Stimulated activated CD4-positive, alpha-beta T cell treated with anti-CD3 and anti-CD28 coated beads, TNF-alpha, amount 100 ng/mL, for 48 hours (primary cell): Measurements from ENCODE around the gene SMIM45.
"Not testable (repeated sequence)": the region's sequence is repeated elsewhere in the genome, so short reads cannot be mapped to it uniquely, and the experiment has no call there.

Experiments
- DNase-seq, 3 donors: peaks; one replicate each; pipeline ENCODE4 v3.0.0-alpha.2; 2020; ENCODE audit warnings: low read depth in 3 of 3

SMIM45 gene

GRCh38 chr22:41935015-41935351, 17.0 kb upstream of the SMIM45 start:
- no peak for DNase-seq

DNA sequence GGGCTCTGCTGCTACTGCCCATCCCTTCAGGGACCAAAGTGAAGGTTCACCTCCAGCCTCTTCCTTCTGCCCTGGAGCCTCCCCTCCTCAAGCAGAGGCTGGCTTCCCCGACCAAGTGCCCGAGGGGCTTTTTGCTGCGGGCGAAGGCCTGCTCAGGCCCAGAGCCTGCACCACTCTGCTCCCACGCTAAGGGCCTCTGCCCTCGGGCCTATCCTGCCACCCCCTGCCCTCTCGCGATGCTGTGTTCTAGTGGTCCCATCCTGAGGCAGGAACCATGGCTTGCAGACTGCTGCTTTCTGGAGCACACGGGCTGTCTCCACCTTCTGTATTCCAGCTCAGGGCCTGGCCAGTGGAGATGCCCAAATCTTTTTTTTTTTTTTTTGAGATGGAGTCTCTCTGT, 16.4 kb upstream of the SMIM45 start:
- DNase-seq: no peak

GRCh38 chr22:41936894-41937169, 15.1 kb upstream of the SMIM45 start:
- no peak for DNase-seq

DNA sequence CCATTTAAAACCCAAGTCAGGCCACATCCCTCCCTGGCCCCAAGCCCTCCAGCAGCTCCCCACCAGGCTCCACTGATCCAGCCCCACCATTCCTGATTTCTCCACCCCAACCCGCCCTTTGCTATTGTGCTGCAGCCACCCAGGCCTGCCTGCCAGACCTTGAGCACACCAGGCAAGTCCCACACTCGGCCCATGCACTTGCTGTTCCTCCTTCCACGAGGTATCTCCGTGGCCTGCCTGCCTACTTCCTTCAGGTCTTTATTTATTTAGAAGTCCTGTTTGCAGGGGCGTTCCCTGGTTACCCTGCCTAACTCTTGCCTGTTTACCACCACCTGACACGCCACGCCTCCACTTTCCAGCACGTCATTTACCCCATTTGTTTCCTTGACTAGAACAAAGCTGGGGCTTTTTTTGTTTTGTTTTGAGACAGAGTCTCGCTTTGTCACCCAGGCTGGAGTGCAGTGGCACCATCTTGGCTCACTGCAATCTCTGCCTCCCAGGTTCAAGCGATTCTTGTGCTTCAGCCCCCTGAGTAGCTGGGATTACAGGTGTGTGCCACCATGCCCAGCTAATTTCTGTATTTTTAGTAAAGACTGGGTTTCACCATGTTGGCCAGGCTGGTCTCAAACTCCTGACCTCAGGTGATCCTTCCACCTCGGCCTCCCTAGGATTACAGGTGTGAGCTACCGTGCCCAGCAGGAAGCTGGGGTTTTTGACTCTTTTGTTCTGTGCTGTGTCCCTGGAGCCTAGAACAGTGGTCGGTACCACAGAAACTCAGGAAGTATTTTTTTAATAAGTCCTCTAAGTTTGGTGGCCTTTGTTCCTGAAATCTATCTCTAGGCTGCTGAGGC, 11.7 kb upstream of the SMIM45 start:
- peak; percentile 90 to 95 (median 90) for DNase-seq

- peak; percentile 68 to 72 (median 71) for DNase-seq
Measured at GRCh38 chr22:41940832-41941765, 10.9 kb upstream of the SMIM45 start.

- no peak for DNase-seq
Measured at GRCh38 chr22:41943661-41944209, 8.2 kb upstream of the SMIM45 start.

DNA sequence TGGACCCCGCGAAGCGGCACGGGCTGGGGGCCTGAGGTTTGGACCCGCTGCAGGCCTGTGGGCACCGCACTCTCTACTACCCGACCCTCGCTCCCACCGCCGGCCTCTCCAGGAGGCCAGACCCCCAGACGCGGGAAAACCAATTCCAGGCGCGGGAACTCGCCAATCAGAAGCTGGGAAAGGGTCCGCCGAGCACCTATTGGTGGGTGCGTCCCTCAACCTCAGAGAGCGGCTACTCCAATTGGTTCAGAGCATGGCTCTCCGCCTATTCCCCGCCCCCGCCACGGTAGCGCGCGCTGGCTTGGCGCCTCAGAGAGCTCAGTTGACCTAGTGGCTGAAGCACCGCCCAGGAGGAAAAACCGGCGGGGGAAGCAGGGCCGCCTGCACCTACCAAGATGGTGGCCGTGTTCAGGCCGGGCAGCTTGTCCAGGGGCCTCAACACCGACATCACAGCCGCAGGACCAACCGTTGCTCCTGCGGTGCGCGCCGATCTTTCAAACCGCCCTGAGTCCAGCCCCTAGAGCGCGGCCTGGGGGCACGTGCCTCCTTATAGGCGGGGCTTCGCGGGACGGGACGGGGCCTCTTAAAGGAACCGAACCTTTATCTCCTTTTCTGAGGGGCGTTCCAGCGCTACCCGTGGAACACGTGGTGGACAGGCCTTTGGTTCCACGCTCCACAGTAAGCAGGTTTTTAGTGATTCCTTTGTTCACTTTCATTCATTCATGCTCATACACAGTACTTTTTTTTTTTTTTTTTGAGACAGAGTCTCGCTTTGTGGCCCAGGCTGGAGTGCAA, 5.1 kb upstream of the SMIM45 start, which contains the start of gene CENPM:
Gene CENPM (minus strand): TSS at position 524 of the 795 bp plus-strand sequence. CDS start 76 bp downstream, at position 448.
- peak; percentile 92 to 96 (median 93) for DNase-seq

DNA sequence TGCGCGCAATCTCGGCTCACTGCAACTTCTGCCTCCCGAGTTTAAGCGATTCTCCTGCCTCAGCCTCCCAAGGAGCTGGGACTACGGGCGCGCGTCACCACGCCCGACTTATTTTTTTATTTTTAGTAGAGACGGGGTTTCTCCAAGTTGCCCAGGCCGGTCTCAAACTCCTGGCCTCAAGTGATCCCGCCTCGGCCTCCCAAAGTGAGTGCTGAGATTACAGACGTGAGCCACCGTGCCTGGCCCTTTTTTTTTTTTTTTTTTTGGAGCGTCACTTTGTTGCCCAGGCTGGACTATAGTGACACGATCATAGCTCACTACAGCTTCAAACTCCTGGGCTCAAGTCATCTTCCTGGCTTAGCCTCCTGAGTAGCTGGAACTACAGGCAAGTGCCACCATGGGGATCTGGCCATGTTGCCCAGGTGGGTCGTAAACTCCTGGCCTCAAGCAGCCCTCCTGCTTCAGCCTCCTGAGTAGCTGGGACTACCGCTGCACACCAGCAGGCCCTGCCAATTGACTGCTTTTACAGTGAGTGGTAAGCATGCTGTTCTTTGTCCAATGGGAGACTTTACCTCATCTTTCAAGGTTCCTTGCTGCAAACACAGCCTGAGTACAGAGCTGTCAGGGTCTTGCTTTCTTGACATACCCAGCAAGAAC, 4.4 kb upstream of the SMIM45 start:
- DNase-seq: no peak

- no peak for DNase-seq
Measured at GRCh38 chr22:41948142-41948541, 3.8 kb upstream of the SMIM45 start.

- DNase-seq: not testable (repeated sequence)
Measured at GRCh38 chr22:41948928-41949296, 3.0 kb upstream of the SMIM45 start.

GRCh38 chr22:41949297-41949965, 2.5 kb upstream of the SMIM45 start:
- no peak for DNase-seq

DNA sequence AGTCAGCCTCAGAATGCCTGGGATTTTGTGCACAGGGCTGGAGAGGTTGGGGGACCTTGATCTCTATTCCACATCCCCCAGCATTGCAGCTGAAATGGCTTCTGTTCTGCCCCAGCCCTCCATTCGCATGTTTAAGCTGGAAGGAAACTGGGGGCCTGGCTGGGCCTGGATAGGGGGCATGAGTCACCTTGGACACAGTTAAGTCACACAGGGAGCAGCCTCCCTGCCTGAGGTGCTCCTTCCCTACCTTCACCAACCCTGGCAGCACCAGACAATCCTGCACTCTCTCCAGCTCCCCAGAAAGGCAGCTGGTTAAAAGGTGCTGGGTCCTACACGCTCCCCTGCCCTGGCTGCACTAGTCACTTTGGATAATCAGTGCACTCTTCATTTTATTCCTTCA, 763 bp downstream of the SMIM45 start:
- DNase-seq: no peak

DNA sequence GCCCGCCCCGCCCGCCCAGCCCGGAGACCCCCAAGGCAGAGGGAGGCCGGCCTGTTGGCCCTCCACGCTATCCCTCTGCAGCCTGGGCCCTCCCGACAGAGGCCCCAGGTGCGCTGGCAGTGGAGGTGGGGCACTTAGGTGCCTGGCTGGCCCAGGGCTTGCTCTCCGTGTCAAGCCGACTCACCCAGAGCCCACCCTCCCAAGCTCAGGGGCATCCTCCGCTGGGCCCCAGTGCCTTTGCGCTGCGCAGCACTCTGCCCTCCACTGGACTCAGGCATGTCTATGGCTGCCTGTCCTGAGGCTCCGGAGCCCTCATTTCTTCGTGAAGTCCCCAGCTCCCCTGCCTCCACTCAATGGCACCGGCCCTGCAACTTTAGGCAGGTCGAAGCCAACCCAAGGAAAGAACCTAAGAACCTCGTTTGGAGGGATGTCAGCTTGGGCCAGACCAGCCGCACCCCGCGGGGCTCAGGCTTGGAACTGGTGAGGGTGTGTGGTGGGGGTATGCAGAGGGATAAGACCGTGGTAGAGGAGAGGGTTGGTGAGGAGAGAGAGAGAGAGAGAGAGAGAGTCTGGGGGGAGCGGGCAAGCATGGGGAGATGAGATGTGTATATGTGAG, 6.1 kb downstream of the SMIM45 start:
- no peak for DNase-seq

- no peak for DNase-seq
Measured at GRCh38 chr22:41963453-41964111, 11.6 kb downstream of the SMIM45 start.

GRCh38 chr22:41964112-41964491, 12.2 kb downstream of the SMIM45 start:
- no peak for DNase-seq

- no peak for DNase-seq
Measured at GRCh38 chr22:41966225-41966606, 14.3 kb downstream of the SMIM45 start.

DNA sequence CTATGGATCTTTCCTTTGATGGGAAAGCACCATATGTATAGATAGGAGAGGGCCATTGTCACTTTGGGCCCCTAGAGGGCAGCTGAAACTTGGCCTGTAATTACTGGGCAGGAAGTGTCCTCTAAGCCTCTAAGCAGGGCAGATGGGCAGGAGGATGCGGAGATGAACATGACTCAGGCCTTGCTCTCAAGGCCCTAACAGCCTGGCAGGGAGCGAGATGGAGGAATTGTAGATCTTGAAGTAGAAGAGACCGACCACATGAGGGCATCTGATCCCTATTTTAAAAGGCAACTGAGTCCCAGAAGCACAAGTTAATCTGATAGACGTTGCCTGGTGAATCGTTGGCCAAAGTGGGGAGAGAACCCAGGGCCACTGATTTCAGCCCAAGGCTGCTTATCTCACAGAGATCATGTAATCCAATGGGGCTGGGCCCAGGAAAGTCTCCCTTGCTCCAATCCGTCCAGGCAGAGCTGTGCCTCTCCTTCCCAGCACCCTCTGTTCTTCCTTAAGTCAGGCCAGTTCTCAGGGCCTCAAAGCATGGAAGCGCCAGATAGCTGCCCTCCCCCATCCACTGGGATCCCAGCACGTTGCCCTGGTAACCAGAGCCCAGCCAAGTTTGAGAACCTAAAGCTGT, 14.8 kb downstream of the SMIM45 start:
- no peak for DNase-seq

GRCh38 chr22:41968601-41969000, 16.7 kb downstream of the SMIM45 start:
- DNase-seq: no peak

DNA sequence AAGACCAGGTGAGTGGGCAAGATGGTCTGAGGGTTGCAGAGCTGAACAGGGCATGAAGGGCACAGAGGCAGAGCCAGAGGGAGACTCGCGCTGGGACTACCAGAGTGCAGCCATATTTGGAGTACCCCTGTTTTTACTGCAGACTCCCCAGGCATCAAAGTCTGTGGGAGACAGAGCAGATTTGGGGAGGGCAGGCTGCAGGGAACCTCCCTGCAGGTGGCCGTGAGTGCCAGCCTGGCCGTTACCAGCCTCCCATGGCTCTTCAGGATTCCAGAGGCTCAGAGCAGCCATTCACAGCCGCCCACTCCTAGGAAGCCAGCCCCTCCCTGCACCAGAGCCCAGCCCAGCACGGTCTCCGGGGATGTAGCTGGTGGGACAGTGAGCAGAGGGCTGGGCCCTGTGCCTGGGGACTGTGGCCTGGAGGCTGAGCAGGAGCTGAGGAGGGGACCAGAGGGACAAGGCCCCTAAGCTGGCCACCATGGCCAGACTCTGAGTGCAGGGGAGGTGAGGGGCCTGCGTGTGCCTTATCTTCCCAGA, 17.2 kb downstream of the SMIM45 start, which contains the start of gene SEPTIN3:
Gene SEPTIN3 (plus strand): TSS at position 334 of the 537 bp plus-strand sequence. CDS start 2,050 bp downstream, outside the sequence.
- no peak for DNase-seq
